Stromal cell of bone marrow (primary cell): ENCODE measurements around the gene ME1.
"Not testable (repeated sequence)": the region's sequence is repeated elsewhere in the genome, so short reads cannot be mapped to it uniquely, and the experiment has no call there.

ENCODE experiments used
- DNase-seq: peaks from one replicate; pipeline ENCODE4 v3.0.0-alpha.2; 2012; ENCODE audit warnings: low read depth

The ME1 gene

DNA sequence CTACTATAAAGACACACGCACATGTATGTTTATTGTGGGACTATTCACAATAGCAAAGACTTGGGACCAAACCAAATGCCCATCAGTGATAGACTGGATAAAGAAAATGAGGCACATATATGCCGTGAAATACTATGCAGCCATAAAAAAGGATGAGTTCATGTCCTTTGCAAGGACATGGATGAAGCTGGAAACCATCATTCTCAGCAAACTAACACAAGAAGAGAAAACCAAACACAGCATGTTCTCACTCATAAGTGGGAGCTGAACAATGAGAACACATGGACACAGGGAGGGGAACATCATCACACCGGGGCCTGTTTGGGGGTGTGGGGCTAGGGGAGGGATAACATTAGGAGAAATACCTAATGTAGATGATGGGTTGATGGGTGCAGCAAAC, 174.1 kb downstream of the ME1 start:
- DNase-seq: not testable (repeated sequence)

- DNase-seq: no peak
Observed at GRCh38 chr6:83252719-83253118, 178.1 kb downstream of the ME1 start.

DNA sequence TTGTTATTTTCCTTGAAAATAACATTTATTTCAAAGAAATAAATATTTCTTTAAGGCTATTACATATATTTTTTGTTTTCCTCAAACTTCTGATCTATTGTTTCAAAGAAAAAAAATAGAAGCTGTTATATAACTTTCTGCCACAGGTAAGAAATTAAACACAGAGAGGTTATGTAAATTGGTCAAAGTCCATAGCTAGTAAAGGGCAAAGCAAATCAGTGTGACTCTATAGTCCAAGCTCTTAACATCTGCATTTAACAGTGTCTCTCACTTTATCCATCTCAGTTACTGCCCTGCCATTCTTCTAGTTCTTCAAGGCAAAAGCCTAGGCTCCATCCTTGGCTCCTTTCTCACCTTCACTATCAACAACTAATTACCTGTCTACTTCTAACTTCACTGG, 180.6 kb downstream of the ME1 start:
- DNase-seq: no peak

GRCh38 chr6:83247471-83247870, 183.4 kb downstream of the ME1 start:
- DNase-seq: no peak

- DNase-seq: peak; percentile 63
Observed at GRCh38 chr6:83231146-83231545, 199.7 kb downstream of the ME1 start.

DNA sequence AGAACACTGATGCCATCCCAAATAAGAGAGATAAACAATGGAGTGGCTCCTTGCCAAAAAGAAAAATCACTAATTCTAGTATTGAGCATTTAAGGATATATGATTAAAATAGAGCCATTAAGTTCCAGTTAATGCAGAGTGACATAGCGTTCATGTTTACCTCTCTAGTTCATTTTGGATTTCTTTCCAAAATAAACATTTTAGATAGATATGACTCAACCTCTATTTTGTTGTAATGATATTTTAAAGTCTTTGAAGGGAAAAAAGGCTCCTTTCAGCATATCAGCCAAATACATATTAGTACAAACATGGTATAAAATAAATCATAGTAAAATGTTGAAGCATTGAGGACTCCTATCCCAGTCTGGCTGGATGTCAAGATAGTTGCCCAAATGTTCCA, 204.3 kb downstream of the ME1 start:
- peak; percentile 3 for DNase-seq

GRCh38 chr6:83221889-83222479, 208.9 kb downstream of the ME1 start:
- peak; percentile 25 for DNase-seq

GRCh38 chr6:83221276-83221675, 209.6 kb downstream of the ME1 start:
- no peak for DNase-seq

- no peak for DNase-seq
Observed at GRCh38 chr6:83220121-83220520, 210.7 kb downstream of the ME1 start.

GRCh38 chr6:83218646-83219045, 212.2 kb downstream of the ME1 start:
- DNase-seq: no peak

DNA sequence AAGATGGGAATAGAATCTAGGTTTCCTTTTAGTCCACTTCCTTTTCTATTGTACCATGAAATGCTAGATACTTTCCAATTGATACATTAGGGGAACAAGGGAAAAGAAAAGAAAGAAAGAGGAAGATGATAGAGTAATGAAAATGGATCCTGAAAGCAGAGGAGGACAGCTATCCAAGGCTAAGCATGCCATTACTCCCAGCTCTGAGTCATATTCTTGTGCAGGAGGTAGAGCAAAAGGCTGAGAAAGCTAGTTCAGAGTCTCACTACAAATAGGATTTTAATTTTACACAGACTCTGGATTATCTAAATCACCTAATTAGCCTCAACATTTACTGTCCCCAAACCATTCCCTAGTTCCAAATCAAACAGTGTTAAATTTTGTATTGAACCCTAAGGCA, 214.0 kb downstream of the ME1 start:
- no peak for DNase-seq

DNA sequence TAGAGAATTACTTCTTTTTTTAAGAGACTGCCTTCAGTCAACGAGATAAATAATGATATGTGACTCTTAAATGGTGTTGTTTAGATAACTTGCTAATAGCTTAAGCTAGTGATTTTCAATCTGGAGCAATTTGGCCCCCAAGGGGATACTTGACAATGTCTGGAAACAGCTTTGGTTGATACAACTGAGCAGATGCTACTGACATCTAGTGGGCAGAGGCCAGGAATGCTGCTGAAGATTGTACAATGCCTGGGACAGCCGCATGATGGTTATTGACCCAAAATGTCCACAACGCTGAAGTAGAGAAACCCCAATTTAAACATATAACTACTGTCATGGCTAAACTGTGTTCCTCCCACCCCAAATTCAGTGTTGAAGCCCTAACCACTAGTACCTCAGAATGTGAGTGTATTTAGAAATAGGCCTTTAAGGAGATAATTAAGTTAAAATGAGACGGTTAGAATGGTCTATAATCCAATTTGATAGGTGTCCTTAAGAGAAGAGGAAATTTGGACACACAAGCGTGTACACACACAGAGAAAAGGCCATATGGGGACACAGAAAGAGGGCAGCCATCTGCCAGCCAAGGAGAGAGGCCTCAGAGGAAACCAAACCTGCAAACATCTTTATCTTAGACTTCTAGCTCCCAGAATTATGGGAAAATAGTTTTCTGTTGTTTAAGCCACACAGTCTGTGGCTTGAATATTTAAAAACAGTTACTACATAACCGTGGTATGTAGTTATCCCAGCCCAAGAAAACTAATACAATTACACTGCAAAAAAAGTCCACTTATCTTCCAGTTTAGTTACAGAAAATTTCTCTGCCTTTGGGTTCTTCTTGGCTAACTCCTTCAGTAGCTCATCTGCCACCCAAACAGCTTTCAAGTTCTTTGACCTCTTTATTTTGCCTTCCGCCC, 215.5 kb downstream of the ME1 start:
- DNase-seq: peak; percentile 75

DNA sequence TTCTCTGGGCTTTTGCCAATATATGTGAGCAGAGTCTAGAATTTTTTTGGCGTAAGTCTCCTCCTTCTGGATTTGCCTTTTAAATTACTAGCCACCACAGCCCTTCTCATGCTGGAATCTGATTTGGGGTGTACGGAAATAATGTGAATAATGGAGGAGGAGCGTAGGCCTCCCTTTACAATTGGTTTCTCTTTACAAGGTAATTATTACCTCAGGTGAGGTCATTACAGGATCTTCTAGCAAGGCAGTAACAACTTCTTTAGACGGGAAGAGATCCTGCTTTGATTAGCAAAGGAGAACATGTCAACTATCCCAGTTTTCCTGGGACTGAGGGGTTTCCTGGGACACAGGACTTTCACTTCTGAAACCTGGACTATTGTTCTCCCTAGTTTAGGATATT, 228.8 kb downstream of the ME1 start:
- no peak for DNase-seq

DNA sequence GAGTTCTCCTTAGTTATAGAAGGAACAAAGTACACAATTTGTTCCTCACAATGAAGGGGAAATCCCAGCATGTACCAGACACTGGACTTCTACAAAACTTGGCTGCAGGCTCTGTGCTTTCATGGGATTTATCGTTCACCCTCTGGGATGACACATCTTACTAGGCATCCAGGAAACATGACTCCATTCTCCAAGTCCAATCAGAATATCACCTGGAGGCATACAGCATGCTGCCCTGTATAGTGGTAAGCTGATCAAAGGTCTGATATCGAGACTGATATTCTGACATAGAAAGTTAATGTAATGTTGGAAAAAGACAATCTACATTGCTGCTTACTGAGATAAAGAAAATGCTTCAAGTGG, 231.0 kb downstream of the ME1 start:
- DNase-seq: no peak

- DNase-seq: no peak
Observed at GRCh38 chr6:83199173-83199862, 231.5 kb downstream of the ME1 start.

- DNase-seq: no peak
Observed at GRCh38 chr6:83198486-83199172, 232.2 kb downstream of the ME1 start.

- DNase-seq: no peak
Observed at GRCh38 chr6:83193747-83194566, 236.9 kb downstream of the ME1 start.

GRCh38 chr6:83192871-83193746, 237.7 kb downstream of the ME1 start, which contains the start of the genes PGM3 and RWDD2A:
PGM3 (minus strand) TSS chr6:83193265; CDS start chr6:83191012, 2,253 bp downstream.
RWDD2A (plus strand) TSS chr6:83193357; CDS start chr6:83194452, 1,095 bp downstream.
- peak; percentile 74 for DNase-seq

DNA sequence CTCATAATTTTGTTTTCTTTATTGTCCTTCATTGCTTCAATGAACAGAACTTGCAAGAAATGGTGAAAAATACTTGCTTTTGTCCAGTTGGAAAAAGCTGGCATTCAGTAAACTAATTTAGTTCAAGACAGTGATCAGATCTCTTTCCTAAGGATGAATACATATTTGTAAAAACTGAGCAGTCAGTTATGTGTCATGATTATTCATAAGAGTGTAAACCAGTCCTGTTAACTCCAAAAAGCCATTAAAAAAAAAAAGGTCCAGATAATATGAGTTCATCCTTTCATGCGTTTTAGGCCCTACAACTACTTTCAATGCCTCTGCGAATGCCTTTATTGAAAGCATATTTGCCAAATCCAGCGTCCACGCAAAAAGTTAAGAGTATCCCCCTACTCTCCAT, 238.4 kb downstream of the ME1 start:
- no peak for DNase-seq

- DNase-seq: not testable (repeated sequence)
Observed at GRCh38 chr6:83191974-83192373, 238.9 kb downstream of the ME1 start.
